SK-N-SH treated with all-trans-retinoic acid at 6 μM for 48 hours (cell line): ENCODE data around the gene RAD51C.

ENCODE experiments used
- ATAC-seq: fragments of 200-7000 bp; cut with Tn5 transposase; 3 replicates; pipeline ENCODE4 v1.9.1; 2020; ENCODE audit warnings: mild to moderate bottlenecking, moderate library complexity
- ARNTL ChIP-seq: fragments of 450-650 bp; formaldehyde crosslinking; IDR thresholded peaks from 2 replicates; pipeline ENCODE4 v1.5.0; 2020; ENCODE audit warnings: low read depth, mild to moderate bottlenecking, moderate library complexity, borderline replicate concordance
- BACH2 ChIP-seq: fragments of 250-450 bp; sonication (Bioruptor Pico); IDR thresholded peaks from 2 replicates; pipeline ENCODE4 v1.9.0; 2021; ENCODE audit warnings: mild to moderate bottlenecking, borderline replicate concordance
- CREB5 ChIP-seq: fragments of 250-450 bp; sonication (Bioruptor Pico); IDR thresholded peaks from 2 replicates; pipeline ENCODE4 v1.5.1; 2020; ENCODE audit warnings: low read depth, mild to moderate bottlenecking, moderate library complexity
- CSDC2 ChIP-seq: fragments of 250-450 bp; sonication (Bioruptor Pico); IDR thresholded peaks from 2 replicates; pipeline ENCODE4 v1.5.0; 2020; ENCODE audit warnings: mild to moderate bottlenecking, moderate library complexity
- CSRNP3 ChIP-seq: fragments of 250-450 bp; sonication (Bioruptor Pico); IDR thresholded peaks from 2 replicates; pipeline ENCODE4 v1.5.1; 2021; ENCODE audit warnings: mild to moderate bottlenecking, moderate library complexity
- ESRRG ChIP-seq: fragments of 250-450 bp; sonication (Bioruptor Pico); IDR thresholded peaks from 2 replicates; pipeline ENCODE4 v1.6.1; 2021; ENCODE audit warnings: mild to moderate bottlenecking
- GLIS3 ChIP-seq: fragments of 250-450 bp; sonication (Bioruptor Pico); IDR thresholded peaks from 2 replicates; pipeline ENCODE4 v1.5.0; 2020; ENCODE audit warnings: mild to moderate bottlenecking, moderate library complexity
- ISL1 ChIP-seq: fragments of 250-450 bp; sonication (Bioruptor Pico); IDR thresholded peaks from 2 replicates; pipeline ENCODE4 v2.1.2; 2022; ENCODE audit warnings: mild to moderate bottlenecking, moderate library complexity
- PPARA ChIP-seq: fragments of 250-450 bp; sonication (Bioruptor Pico); IDR thresholded peaks from 2 replicates; pipeline ENCODE4 v1.5.0; 2020; ENCODE audit warnings: mild to moderate bottlenecking, borderline replicate concordance
- RARB ChIP-seq: fragments of 250-450 bp; sonication (Bioruptor Pico); IDR thresholded peaks from 2 replicates; pipeline ENCODE4 v1.8.0; 2021; ENCODE audit warnings: mild to moderate bottlenecking, moderate library complexity
- SNAI2 ChIP-seq: fragments of 250-450 bp; sonication (Bioruptor Pico); IDR thresholded peaks from 2 replicates; pipeline ENCODE4 v1.5.0; 2020; ENCODE audit warnings: mild to moderate bottlenecking, moderate library complexity
- TCF4 ChIP-seq: fragments of 250-450 bp; sonication (Bioruptor Pico); IDR thresholded peaks from 2 replicates; pipeline ENCODE4 v1.8.0; 2021; ENCODE audit warnings: mild to moderate bottlenecking, moderate library complexity, borderline replicate concordance
- TOX ChIP-seq: fragments of 250-450 bp; sonication (Bioruptor Pico); IDR thresholded peaks from 2 replicates; pipeline ENCODE4 v1.8.0; 2021; ENCODE audit warnings: mild to moderate bottlenecking, moderate library complexity, borderline replicate concordance
- ZC3H10 ChIP-seq: fragments of 250-450 bp; sonication (Bioruptor Pico); IDR thresholded peaks from 2 replicates; pipeline ENCODE4 v1.5.1; 2021; ENCODE audit warnings: mild to moderate bottlenecking, moderate library complexity
- ZFP3 ChIP-seq: fragments of 250-450 bp; sonication (Bioruptor Pico); IDR thresholded peaks from 2 replicates; pipeline ENCODE4 v1.5.0; 2020; ENCODE audit warnings: mild to moderate bottlenecking, moderate library complexity
- ZFP30 ChIP-seq: fragments of 450-650 bp; formaldehyde crosslinking; IDR thresholded peaks from 2 replicates; pipeline ENCODE4 v1.5.0; 2022; ENCODE audit warnings: mild to moderate bottlenecking, moderate library complexity
- ZNF565 ChIP-seq: fragments of 450-650 bp; formaldehyde crosslinking; conservative IDR thresholded peaks from 2 replicates; pipeline ENCODE4 v1.5.0; 2020; ENCODE audit warnings: low read depth, mild to moderate bottlenecking, moderate library complexity
- ZNF70 ChIP-seq: fragments of 450-650 bp; formaldehyde crosslinking; IDR thresholded peaks from 2 replicates; pipeline ENCODE4 v1.5.0; 2020; ENCODE audit warnings: mild to moderate bottlenecking, moderate library complexity
- ZNF8 ChIP-seq: fragments of 450-650 bp; formaldehyde crosslinking; IDR thresholded peaks from 2 replicates; pipeline ENCODE4 v1.5.0; 2020; ENCODE audit warnings: mild to moderate bottlenecking, moderate library complexity
- TF ChIP-seq, protein P1 (sequence below): fragments of 250-450 bp; sonication (Bioruptor Pico); IDR thresholded peaks from 2 replicates; pipeline ENCODE4 v1.8.0; 2020; ENCODE audit warnings: mild to moderate bottlenecking, moderate library complexity, borderline replicate concordance
- TF ChIP-seq, protein P2 (sequence below): fragments of 250-450 bp; sonication (Bioruptor Pico); IDR thresholded peaks from 2 replicates; pipeline ENCODE4 v1.5.0; 2020; ENCODE audit warnings: mild to moderate bottlenecking, moderate library complexity

Gene RAD51C

GRCh38 chr17:58669853-58670252 is 22.5 kb upstream of the RAD51C start:
- peak; percentile 45; the same call in 2 of the 3 replicates for ATAC-seq
- TF ChIP-seq ZC3H10 (no peak), SNAI2 (CRISPR knock-in tag) (no peak), PPARA (no peak), GLIS3 (CRISPR knock-in tag) (no peak), TOX (no peak), TCF4 (CRISPR knock-in tag) (no peak), ESRRG (CRISPR knock-in tag) (no peak), ZNF8 (CRISPR knock-in tag) (no peak), BACH2 (CRISPR knock-in tag) (no peak), ARNTL (CRISPR knock-in tag) (no peak), ZNF70 (CRISPR knock-in tag) (no peak), ZFP30 (CRISPR knock-in tag) (no peak), ISL1 (no peak), RARB (CRISPR knock-in tag) (no peak), CREB5 (CRISPR knock-in tag) (no peak), CSDC2 (no peak), ZFP3 (CRISPR knock-in tag) (no peak), ZNF565 (no peak)
- TF ChIP-seq, protein P1, sequence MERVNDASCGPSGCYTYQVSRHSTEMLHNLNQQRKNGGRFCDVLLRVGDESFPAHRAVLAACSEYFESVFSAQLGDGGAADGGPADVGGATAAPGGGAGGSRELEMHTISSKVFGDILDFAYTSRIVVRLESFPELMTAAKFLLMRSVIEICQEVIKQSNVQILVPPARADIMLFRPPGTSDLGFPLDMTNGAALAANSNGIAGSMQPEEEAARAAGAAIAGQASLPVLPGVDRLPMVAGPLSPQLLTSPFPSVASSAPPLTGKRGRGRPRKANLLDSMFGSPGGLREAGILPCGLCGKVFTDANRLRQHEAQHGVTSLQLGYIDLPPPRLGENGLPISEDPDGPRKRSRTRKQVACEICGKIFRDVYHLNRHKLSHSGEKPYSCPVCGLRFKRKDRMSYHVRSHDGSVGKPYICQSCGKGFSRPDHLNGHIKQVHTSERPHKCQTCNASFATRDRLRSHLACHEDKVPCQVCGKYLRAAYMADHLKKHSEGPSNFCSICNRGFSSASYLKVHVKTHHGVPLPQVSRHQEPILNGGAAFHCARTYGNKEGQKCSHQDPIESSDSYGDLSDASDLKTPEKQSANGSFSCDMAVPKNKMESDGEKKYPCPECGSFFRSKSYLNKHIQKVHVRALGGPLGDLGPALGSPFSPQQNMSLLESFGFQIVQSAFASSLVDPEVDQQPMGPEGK (CRISPR knock-in tag): no peak
- TF ChIP-seq, protein P2, sequence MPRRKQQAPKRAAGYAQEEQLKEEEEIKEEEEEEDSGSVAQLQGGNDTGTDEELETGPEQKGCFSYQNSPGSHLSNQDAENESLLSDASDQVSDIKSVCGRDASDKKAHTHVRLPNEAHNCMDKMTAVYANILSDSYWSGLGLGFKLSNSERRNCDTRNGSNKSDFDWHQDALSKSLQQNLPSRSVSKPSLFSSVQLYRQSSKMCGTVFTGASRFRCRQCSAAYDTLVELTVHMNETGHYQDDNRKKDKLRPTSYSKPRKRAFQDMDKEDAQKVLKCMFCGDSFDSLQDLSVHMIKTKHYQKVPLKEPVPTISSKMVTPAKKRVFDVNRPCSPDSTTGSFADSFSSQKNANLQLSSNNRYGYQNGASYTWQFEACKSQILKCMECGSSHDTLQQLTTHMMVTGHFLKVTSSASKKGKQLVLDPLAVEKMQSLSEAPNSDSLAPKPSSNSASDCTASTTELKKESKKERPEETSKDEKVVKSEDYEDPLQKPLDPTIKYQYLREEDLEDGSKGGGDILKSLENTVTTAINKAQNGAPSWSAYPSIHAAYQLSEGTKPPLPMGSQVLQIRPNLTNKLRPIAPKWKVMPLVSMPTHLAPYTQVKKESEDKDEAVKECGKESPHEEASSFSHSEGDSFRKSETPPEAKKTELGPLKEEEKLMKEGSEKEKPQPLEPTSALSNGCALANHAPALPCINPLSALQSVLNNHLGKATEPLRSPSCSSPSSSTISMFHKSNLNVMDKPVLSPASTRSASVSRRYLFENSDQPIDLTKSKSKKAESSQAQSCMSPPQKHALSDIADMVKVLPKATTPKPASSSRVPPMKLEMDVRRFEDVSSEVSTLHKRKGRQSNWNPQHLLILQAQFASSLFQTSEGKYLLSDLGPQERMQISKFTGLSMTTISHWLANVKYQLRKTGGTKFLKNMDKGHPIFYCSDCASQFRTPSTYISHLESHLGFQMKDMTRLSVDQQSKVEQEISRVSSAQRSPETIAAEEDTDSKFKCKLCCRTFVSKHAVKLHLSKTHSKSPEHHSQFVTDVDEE (CRISPR knock-in tag): no peak

DNA sequence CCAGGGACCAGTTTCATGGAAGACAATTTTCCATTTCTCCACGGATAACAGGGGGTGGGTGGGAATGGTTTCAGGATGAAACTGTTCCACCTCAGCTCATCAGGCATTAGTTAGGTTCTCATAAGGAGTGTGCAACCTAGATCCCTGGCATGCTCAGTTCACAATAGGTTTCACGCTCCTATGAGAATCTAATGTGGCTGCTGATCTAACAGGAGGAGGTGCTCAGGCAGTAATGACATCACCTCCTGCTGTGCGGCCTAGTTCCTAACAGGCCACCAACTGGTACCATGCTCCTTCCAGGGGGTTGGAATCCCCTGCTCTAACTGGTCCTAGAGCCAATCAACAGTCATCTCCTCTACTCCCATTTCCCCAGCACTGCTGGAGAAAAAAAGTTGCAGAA is 20.4 kb upstream of the RAD51C start:
- no peak for ATAC-seq

More for the DNA sequence above, 20.4 kb upstream of the RAD51C start:
- TF ChIP-seq, protein P1 (CRISPR knock-in tag): no peak
- TF ChIP-seq ARNTL (CRISPR knock-in tag): no peak
- TF ChIP-seq CSRNP3: no peak
- no peak for TF ChIP-seq ZFP3 (CRISPR knock-in tag)
- TF ChIP-seq TOX: no peak
